Astrocyte of the spinal cord (primary cell): ENCODE data around the gene ZNF320.
"Not testable (repeated sequence)": the region's sequence is repeated elsewhere in the genome, so short reads cannot be mapped to it uniquely, and the experiment has no call there.

Experiments
- DNase-seq: peaks from one replicate; pipeline ENCODE4 v3.0.0; 2011; ENCODE audit warnings: low read depth, low spot score
- H3K4me3 ChIP-seq: 2 replicates; pipeline ENCODE4 v1.5.1; 2011; ENCODE audit warnings: low read depth, mild to moderate bottlenecking, low read length, moderate library complexity
- CTCF ChIP-seq: IDR thresholded peaks from 2 replicates; pipeline ENCODE4 v1.5.1; 2012; ENCODE audit warnings: low read depth, mild to moderate bottlenecking, low read length, inconsistent platforms
- in situ Hi-C: cut with HindIII; loops from 2 replicates; pipeline ENCODE4 v1.10.0; 2017; ENCODE audit warnings: low sequenced_read_pairs

ZNF320 gene

GRCh38 chr19:52910648-52911047 is 13.2 kb upstream of the ZNF320 start:
- in situ Hi-C loops = no loop called here
- no peak overlapping the region for H3K4me3 ChIP-seq
- no peak for DNase-seq
- no peak for TF ChIP-seq CTCF

GRCh38 chr19:52904052-52904780 is 6.8 kb upstream of the ZNF320 start:
- in situ Hi-C loops, DNase-seq, H3K4me3 ChIP-seq: not testable (repeated sequence)

GRCh38 chr19:52901842-52902241 is 4.4 kb upstream of the ZNF320 start:
- no peak overlapping the region for H3K4me3 ChIP-seq
- DNase-seq = no peak
- TF ChIP-seq CTCF = no peak
- in situ Hi-C loops = no loop called here

GRCh38 chr19:52898596-52898995 is 1.2 kb upstream of the ZNF320 start:
- DNase-seq, in situ Hi-C loops, H3K4me3 ChIP-seq: not testable (repeated sequence)

GRCh38 chr19:52898101-52898500 is 666 bp upstream of the ZNF320 start:
- no peak for TF ChIP-seq CTCF
- DNase-seq = no peak
- in situ Hi-C loops = no loop called here
- peak overlapping the region; percentile 95 for H3K4me3 ChIP-seq

- TF ChIP-seq CTCF = no peak
- in situ Hi-C loops = no loop called here
- peak overlapping the region; percentile 95 for H3K4me3 ChIP-seq
- DNase-seq = peak; percentile 28
These were observed 851 bp downstream of the ZNF320 start for GRCh38 chr19:52896431-52897137.

GRCh38 chr19:52891336-52891735 is 6.1 kb downstream of the ZNF320 start:
- no peak for DNase-seq
- in situ Hi-C loops = no loop called here
- no peak overlapping the region for H3K4me3 ChIP-seq
- no peak for TF ChIP-seq CTCF
